HCT116 (cell line): ENCODE data around the gene GARNL3.

Experiments
- CTCF ChIP-seq, 3 experiments: fragments of 200-600 bp in 1 of 3; sonication (generic) in 1 of 3; IDR thresholded peaks in 2 of 3; conservative IDR thresholded peaks in 1 of 3; 2 replicates each; pipeline ENCODE4 v1.5.1; 2012 to 2017; ENCODE audit warnings: low read depth in 2 of 3, low read length in 2 of 3, antibody characterized with exemption in 1 of 3, borderline replicate concordance in 1 of 3, control low read depth in 1 of 3, mild to moderate bottlenecking in 1 of 3, mixed read lengths in 1 of 3, mixed run types in 1 of 3, moderate library complexity in 1 of 3; ENCODE audit not compliant: insufficient read depth in 1 of 3
- EZH2phosphoT487 ChIP-seq: fragments of 200-600 bp; IDR thresholded peaks from 2 replicates; pipeline ENCODE4 v1.6.1; 2018; ENCODE audit warnings: antibody characterized with exemption, borderline replicate concordance
- MAX ChIP-seq: IDR thresholded peaks from 2 replicates; pipeline ENCODE4 v1.6.1; 2012
- POLR2A ChIP-seq: IDR thresholded peaks from 2 replicates; pipeline ENCODE4 v1.7.0; 2011; ENCODE audit warnings: borderline replicate concordance; ENCODE audit not compliant: insufficient read depth, insufficient read length; ENCODE audit errors: extremely low read depth
- POLR2AphosphoS5 ChIP-seq: IDR thresholded peaks from 2 replicates; pipeline ENCODE4 v1.6.1; 2011; ENCODE audit warnings: mild to moderate bottlenecking, low read depth, low read length, moderate library complexity
- SP1 ChIP-seq: IDR thresholded peaks from 2 replicates; pipeline ENCODE4 v1.6.1; 2012; ENCODE audit warnings: low read depth
- YY1 ChIP-seq: IDR thresholded peaks from 2 replicates; pipeline ENCODE4 v1.6.1; 2011; ENCODE audit warnings: low read length, low read depth, moderate library complexity, mild to moderate bottlenecking; ENCODE audit not compliant: insufficient replicate concordance; ENCODE audit errors: extremely low read depth

GRCh38 chr9:127292415-127292814, 27.8 kb downstream of the GARNL3 start:
- TF ChIP-seq POLR2A (no peak), SP1 (no peak), POLR2AphosphoS5 (no peak), YY1 (no peak), CTCF (IDR thresholded peaks at IDR 0.05 in 2 of 3, conservative IDR thresholded peaks at IDR 0.05 in 1 of 3; ENCODE audit: borderline replicate concordance in 1 of 3, insufficient read depth in 1 of 3, low read depth in 2 of 3, low read length in 2 of 3) (no peak), EZH2phosphoT487 (no peak), MAX (no peak)
